Stimulated activated CD8-positive, alpha-beta memory T cell treated with anti-CD3 and anti-CD28 coated beads, Interleukin-4, amount 100 ng/mL, for 1 hour (primary cell): ENCODE results near the gene CBX2.

Experiments used
- DNase-seq, 2 donors: peaks; one replicate each; pipeline ENCODE4 v3.0.0-alpha.2; 2020; ENCODE audit warnings: low read depth in 2 of 2, low spot score in 1 of 2

The CBX2 gene

GRCh38 chr17:79777894-79778503, at the start of gene CBX2:
Gene CBX2, plus strand, starts transcription at chr17:79778148. Its CDS starts 88 bp downstream, at chr17:79778236.
- peak; percentile 45 to 59 for DNase-seq

GRCh38 chr17:79728169-79728907, 49.6 kb upstream of the CBX2 start:
- peak; percentile 36 to 67 for DNase-seq

- no peak for DNase-seq
Measured at GRCh38 chr17:79728908-79729471, 49.0 kb upstream of the CBX2 start.

- DNase-seq: no peak
Measured at GRCh38 chr17:79729761-79730160, 48.2 kb upstream of the CBX2 start.

- no peak for DNase-seq
Measured at GRCh38 chr17:79730437-79730768, 47.5 kb upstream of the CBX2 start.

GRCh38 chr17:79730769-79731483, 47.0 kb upstream of the CBX2 start, which contains the start of gene ENPP7:
Gene ENPP7, plus strand, starts transcription at chr17:79730943. Its CDS starts 197 bp downstream, at chr17:79731140.
- DNase-seq: no peak

GRCh38 chr17:79732254-79732653, 45.7 kb upstream of the CBX2 start:
- no peak for DNase-seq

GRCh38 chr17:79732804-79733691, 44.9 kb upstream of the CBX2 start:
- DNase-seq: no peak

GRCh38 chr17:79733692-79734070, 44.3 kb upstream of the CBX2 start:
- DNase-seq: no peak

GRCh38 chr17:79735096-79735495, 42.9 kb upstream of the CBX2 start:
- no peak for DNase-seq

- DNase-seq: no peak
Measured at GRCh38 chr17:79737046-79737921, 40.7 kb upstream of the CBX2 start.

- DNase-seq: no peak
Measured at GRCh38 chr17:79737922-79738578, 39.9 kb upstream of the CBX2 start.

GRCh38 chr17:79738643-79739042, 39.3 kb upstream of the CBX2 start:
- DNase-seq: no peak

GRCh38 chr17:79739148-79740062, 38.5 kb upstream of the CBX2 start:
- no peak for DNase-seq

GRCh38 chr17:79740413-79740812, 37.5 kb upstream of the CBX2 start:
- DNase-seq: no peak

GRCh38 chr17:79741401-79741750, 36.6 kb upstream of the CBX2 start:
- no peak for DNase-seq

- DNase-seq: peak; percentile 31 to 50
Measured at GRCh38 chr17:79741751-79742588, 36.0 kb upstream of the CBX2 start.

- DNase-seq: no peak
Measured at GRCh38 chr17:79742589-79742918, 35.4 kb upstream of the CBX2 start.
